ENCODE measurements around the gene CAPN9. TPM values are rescaled to one million over a fixed set of nuclear protein-coding genes. Genes with fewer than 3 reads are reported as not detected.

Gene CAPN9
- total and polyA plus RNA-seq, 9 of the 15 experiments (the other 6 are each of a cell fraction or from before 2014, with no cell fraction given) = not detected

GRCh38 chr1:230709619-230710542 is 37.3 kb upstream of the CAPN9 start:
- intact Hi-C loops (cut with micrococcal nuclease) = no loop called here
- DNase-seq (ENCODE audit: extremely low read depth in 1 of 4, low spot score in 3 of 4) (no peak), FAIRE-seq (no peak), ATAC-seq (peak; percentile 13; the same call in 1 of the 3 replicates)
- ChIA-PET CTCF (ENCODE audit: low intra/inter-chr PET ratio) (no interaction called here), POLR2A (interaction anchor here (1.4 kb wide), 1 partner anchor 57 kb away, joined by 4 read pairs; no protein-coding TSS in a partner anchor)
- TF ChIP-seq ZKSCAN3 (CRISPR knock-in tag; IDR thresholded peaks at IDR 0.05) (no peak), SP2 (IDR thresholded peaks at IDR 0.05; ENCODE audit: extremely low read depth, low read depth, low read length, poor library complexity, severe bottlenecking) (no peak), ZKSCAN1 (IDR thresholded peaks at IDR 0.05; ENCODE audit: low read depth, low read length) (peak; percentile 94), NFYB (IDR thresholded peaks at IDR 0.05; ENCODE audit: extremely low read depth, insufficient read length) (no peak), REST (IDR thresholded peaks at IDR 0.05; ENCODE audit: borderline replicate concordance) (peak; percentile 36), REST (CRISPR knock-in tag; IDR thresholded peaks at IDR 0.05; ENCODE audit: low read depth) (no peak)
- Histone ChIP-seq H4K20me1 (replicated peaks; ENCODE audit: control insufficient read depth, insufficient read depth, low read length) (peaks cover 5% of the 10 kb centered on the region; the same call in 1 of the 2 replicates), H3K4me1 (replicated peaks in 1 of 2; ENCODE audit: control insufficient read depth in 2 of 2, insufficient read depth in 2 of 2, low read length in 2 of 2) (peaks cover 0 to 12% of the 10 kb centered on the region in 2 experiments; a peak in 2 of 5 replicates), H3K4me3 (no peak overlapping the region), H2AFZ (ENCODE audit: low read depth, low read length) (no peak overlapping the region), H3K79me2 (ENCODE audit: control insufficient read depth, insufficient read depth, low read length) (no peaks in the 10 kb centered on the region), H3K27me3 (ENCODE audit: control insufficient read depth in 2 of 2, insufficient read depth in 2 of 2, low read length in 2 of 2) (peaks cover 60 to 94% of the 10 kb centered on the region in 2 experiments), H3K9ac (ENCODE audit: insufficient read depth in 1 of 2, low read depth in 2 of 2, low read length in 2 of 2) (no peak overlapping the region), H3K4me2 (ENCODE audit: insufficient read depth, low read length) (no peak overlapping the region), H3K9me1 (ENCODE audit: control insufficient read depth, insufficient read depth, low read length) (no peaks in the 10 kb centered on the region), H3K9me3 (replicated peaks; ENCODE audit: control insufficient read depth, insufficient read depth, low read depth, low read length) (no peaks in the 10 kb centered on the region), H3K27ac (ENCODE audit: extremely low read depth, low read depth, low read length) (no peak overlapping the region), H3K36me3 (ENCODE audit: control insufficient read depth, insufficient read depth, low read length) (no peaks in the 10 kb centered on the region)
- BruUV-seq (replicated peaks) = no TSS peak
- 14% methylated on average over 18 of the region's 18 CpGs for WGBS (ENCODE audit: insufficient coverage, low coverage, missing lambda C conversion rate)
- in situ Hi-C loops (cut with MboI) = no loop called here
